HG03159 (cell line): ENCODE measurements around the gene KMT2C.
"Not testable (repeated sequence)": the region's sequence is repeated elsewhere in the genome, so short reads cannot be mapped to it uniquely, and the experiment has no call there.

Source experiments
- ATAC-seq: cut with Tn5 transposase; IDR thresholded peaks from one replicate; pipeline ENCODE4 v1.9.1; 2021; ENCODE audit warnings: mild to moderate bottlenecking, moderate library complexity; ENCODE audit not compliant: unreplicated experiment

The KMT2C gene

DNA sequence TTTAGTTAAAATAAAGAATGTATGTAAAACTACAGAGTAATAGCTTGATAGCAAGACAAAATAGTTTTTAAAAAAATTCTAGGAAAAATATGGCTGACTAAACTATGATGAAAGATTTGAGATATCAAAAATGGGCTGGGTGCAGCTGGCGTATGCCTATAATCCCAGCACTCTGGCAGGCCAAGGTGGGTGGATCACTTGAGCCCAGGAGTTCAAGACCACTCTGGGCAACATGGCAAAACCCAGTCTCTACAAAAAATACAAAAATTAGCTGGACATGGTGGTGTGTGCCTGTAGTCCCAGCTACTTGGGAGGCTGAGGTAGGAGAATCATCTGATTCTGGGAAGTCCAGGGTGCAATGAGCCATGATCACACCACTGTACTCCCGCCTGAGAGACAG is 29.8 kb downstream of the KMT2C start:
- not testable (repeated sequence) for ATAC-seq

DNA sequence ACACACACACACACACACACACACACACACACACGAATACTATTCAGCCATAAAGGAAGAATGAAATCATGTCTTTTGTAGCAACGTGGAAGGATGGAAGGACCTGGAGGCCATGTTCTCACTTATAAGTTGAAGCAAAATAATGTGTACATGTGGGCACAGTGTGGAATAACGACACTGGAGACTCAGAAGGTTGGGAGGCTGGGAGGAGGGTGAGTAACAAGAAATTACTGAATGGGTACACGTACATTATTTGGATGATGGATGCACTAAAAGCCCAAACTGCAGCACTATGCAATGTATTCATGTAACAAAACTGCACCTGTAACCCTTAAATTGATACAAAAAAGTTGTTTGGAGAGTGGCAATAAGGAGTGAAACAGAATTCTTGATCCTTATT is 32.1 kb downstream of the KMT2C start:
- no peak for ATAC-seq

DNA sequence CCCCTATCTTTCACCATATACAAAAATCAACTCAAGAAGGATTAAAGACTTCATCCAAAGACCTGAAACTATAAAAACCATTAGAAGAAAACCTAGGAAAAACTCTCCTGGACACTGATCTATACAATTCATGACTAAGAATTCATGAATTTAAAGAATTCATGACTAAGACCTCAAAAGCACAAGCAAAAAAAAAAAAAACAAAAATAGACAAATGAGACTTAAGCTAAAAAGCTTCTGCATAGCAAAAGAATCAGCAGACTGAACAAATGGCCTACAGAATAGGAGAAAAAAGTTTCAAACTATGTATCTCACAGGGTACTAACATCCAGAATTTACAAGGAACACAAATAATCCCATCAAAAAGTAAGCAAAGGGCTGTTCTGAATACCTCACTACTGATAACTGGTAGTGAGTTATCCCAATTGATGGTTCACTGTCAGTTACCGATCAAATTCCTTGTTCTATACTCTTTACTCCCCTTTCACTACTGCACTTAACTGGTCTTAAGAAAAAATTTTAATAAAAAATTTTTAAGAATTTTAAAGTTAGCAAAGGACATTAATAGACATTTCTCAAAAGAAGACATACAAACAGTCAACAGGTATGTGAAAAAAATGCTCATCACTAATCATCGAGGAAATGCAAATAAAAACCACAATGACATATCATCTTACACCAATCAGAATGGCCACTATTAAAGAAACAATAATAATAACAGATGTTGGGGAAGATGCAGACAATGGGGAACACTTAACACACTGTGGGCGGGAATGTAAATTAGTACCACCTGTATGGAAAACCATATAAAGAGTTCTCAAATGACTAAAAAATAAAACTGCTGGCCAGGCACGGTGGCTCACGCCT is 33.2 kb downstream of the KMT2C start:
- no peak for ATAC-seq

- ATAC-seq: no peak
Observed at GRCh38 chr7:152399344-152399743, 36.5 kb downstream of the KMT2C start.

DNA sequence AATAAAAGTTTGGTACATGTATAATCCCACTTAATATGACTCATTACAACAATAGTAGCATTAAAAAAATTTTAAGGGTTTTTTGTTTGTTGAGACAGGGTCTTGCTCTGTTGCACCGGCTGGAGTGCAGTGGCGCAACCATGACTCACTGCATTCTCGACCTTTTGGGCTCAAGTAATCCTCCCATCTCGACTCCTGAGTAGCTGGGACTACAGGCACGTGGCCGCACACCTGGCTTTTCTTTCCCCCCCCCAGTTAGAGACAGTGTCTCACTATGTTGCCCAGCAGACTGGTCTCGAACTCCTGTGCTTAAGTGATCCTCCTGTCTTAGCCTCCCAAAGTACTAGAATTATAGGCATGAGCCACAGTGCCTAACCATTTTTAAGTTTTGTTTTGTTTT is 40.7 kb downstream of the KMT2C start:
- ATAC-seq: no peak

- not testable (repeated sequence) for ATAC-seq
Observed at GRCh38 chr7:152394214-152394613, 41.6 kb downstream of the KMT2C start.

DNA sequence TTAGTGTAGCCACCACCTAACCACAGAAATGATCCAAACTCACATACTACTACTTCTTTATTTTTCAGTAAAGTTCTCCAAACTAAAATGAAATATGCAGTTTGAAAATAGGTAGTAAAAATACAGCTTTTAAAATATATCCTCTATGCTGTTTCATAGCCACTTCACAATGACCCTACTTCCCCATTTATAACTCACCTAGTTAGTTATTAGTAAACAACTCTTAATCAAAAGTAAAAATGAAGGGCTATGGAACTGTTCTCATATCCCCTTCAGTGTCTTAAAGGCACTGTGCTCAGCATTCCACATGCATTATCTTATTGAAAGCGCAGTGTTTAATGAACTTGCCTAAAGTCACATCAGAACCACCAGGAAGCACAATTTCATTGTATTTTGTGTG is 43.5 kb downstream of the KMT2C start:
- ATAC-seq: peak; percentile 89

DNA sequence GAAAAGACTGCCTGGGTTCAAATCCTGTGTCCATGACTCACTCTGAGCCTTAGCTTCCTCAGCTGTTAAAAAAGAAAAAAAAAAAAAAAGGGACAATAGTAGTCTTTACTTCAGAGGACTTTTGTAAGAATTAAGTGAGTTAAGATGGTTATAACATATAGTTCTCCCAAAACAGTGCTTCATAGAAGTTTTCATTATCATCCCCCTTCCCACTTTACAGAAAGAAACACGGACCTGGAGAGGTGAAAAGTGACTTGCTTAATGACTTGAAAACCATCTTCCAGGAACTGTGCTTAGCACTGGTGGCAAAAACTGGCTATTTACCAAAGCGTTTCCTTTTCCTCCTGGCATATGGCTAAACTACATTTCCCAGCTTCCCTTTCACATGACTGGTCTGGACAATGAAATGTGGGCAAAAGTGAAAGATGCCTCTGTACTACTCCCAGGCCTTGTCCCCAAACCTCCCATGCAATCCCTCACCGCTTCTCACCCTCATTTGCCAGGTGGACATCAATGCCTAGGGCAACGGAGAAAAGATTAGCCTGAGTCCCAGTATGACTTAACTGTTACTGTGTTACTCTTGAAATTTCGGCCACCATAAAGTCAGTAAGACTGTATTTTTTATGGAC is 49.6 kb downstream of the KMT2C start:
- not testable (repeated sequence) for ATAC-seq

GRCh38 chr7:152384235-152385200 is 51.3 kb downstream of the KMT2C start:
- not testable (repeated sequence) for ATAC-seq

DNA sequence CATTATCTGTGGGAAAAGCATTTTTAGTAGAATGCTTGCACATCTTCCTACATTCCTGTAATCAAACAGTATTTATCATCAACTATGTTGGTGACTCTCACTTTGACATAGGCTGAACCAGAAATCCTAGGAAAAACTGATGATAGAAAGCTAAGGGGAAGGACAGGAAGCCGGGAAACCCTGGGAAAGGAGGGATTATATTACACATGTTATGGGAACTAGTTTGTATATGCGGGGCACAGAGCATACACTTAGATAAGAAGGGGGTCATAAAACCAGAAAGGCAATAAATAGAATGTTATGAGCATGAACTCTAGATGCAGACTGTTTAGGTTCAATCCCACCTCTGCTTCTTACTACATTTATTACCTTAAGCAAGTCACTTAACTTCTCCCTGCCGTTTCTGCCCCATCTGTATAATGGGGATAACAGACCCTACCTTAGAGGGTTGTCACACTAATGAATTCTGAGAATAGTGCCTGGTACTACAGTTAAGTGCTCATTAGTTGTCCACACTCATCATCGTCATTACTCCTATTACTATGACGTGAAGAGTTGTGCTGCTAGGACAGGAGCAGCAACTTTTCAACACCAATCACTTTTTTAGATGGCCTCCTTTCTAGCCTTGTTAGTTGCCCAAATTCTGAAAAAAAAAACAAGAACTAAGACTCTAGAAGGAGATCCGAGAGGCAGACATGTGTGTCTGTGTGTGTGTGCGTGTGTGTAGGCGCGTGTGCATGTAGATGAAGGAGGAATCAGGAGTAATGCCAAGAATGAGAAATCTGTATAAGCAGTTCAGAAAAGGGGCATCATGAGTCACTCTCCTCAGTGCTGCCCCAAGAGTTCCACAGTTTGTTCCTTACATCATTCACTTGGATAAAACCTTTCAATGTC is 52.2 kb downstream of the KMT2C start:
- no peak for ATAC-seq

DNA sequence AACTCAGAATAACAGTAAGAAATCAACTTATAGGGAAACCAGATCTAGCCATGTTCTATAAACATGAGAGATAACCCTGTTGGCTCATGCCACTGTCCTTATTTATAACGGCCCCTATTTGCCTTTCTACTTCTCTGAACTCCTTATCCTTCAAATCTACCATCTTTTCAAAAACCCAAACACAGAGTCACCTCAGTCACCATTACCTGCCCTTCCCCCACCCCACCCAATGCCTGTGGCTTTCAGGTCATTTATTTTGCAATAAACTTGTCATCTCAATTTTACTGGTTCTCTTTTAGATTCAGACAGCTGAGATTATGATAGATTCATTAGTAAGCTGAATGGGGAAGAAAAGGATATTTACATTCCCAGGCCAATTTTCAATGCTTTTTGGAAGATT is 53.6 kb downstream of the KMT2C start:
- ATAC-seq: no peak

GRCh38 chr7:152380931-152381578 is 54.7 kb downstream of the KMT2C start:
- ATAC-seq: not testable (repeated sequence)

DNA sequence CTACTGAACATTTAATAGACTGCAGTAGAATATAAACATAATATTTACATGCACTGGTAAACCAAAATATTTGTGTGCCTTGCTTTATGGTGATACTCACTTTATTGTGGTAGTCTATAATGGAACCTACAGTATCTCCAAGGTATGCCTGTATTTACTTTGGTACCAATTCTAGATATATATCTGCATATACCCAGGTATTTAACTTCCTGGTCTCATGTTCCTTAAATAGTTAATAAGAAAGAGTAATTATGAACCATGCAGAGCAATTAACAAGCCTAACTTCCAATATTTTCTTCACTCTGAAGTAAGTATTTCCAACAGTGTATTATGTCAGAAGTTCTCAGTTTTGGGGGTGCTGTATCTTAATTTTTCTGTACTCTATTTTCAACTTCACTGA is 57.3 kb downstream of the KMT2C start:
- not testable (repeated sequence) for ATAC-seq

DNA sequence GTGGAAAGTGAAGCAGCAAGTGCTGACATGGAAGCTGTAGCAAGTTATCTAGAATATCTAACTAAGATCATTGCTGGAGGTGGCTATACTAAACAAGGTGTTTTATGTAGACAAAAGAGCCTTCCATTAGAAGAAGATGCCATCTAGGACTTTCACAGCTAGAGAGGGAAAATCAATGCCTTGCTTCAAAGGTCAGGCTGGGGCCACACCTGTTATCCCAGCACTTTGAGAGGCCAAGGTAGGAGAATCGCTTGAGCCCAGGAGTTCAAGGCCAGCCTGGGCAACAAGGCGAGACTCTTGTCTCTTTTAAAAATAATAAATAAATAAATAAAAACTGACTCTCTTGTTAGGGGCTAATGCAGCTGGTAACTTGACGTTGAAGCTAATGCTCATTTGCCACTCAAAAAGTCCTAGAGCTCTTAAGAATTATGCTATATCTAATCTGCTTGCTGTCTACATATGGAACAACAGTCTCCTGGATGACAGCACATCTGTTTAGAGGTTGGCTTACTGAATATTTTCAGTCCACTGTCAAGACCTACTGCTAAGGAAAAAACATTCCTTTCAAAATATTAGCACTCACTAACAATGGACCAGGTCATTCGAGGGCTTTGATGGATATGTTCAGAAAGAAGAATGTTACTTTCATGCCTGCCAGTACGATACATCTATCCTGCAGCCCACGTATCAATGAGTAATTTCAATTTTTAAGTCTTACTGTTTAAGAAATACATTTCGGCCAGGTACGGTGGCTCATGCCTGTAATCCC is 58.9 kb downstream of the KMT2C start:
- not testable (repeated sequence) for ATAC-seq

DNA sequence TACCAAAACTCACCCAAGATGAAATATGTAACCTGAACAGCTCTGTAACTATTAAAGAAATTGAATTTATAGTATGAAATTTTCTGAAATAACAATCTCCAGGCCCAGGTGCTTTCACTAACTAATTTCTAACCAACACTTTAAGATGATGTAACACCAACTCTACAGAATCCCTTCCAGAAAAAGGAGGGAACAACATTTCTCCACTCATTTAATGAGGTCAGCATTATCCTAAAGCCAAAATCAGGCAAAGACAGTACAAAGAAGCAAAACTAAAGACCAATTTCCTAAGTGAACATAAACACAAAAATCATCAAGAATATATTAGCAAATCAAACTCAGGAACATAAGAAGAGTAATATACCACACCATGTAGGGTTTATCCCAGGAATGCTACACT is 65.5 kb downstream of the KMT2C start:
- no peak for ATAC-seq

GRCh38 chr7:152369518-152369917 is 66.3 kb downstream of the KMT2C start:
- ATAC-seq: no peak

DNA sequence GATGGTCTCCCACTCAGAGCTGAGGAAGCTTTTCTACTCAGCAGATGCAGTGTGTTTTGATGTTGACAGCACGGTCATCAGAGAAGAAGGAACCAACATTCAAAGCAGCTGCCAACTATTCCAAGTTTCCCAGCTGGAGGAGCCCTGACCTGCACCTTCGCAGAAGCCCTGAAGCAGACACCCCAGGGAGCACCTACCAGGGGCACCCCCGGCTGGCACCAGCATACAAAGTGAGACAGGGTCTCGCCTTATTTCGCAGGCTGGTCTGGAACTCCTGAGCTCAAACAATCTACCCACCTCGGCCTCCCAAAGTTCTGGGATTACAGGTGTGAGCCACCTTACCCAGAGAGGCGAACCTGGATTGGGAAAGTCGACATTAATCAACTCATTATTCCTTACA is 68.6 kb downstream of the KMT2C start:
- no peak for ATAC-seq

- no peak for ATAC-seq
Observed at GRCh38 chr7:152366662-152367061, 69.1 kb downstream of the KMT2C start.
